ENCODE data around the gene GATA1.

GRCh38 chrX:48793935-48794334, 7.5 kb downstream of the GATA1 start:
- no peak for TF ChIP-seq POLR2A (IDR thresholded peaks at IDR 0.05; ENCODE audit: low read length)
- TF ChIP-seq CHD4 (IDR thresholded peaks at IDR 0.05; ENCODE audit: borderline replicate concordance), result no peak
- no peak for TF ChIP-seq EP300 (IDR thresholded peaks at IDR 0.05)
- TF ChIP-seq BHLHE40 (IDR thresholded peaks at IDR 0.05; ENCODE audit: low read depth, low read length), result no peak
